Activated T-helper 9 cell treated with anti-CD3 and anti-CD28 coated beads, Interleukin-2, amount 50 U/mL, for 16 hours (primary cell): ENCODE data around the gene PRSS53.
"Not testable (repeated sequence)": the region's sequence is repeated elsewhere in the genome, so short reads cannot be mapped to it uniquely, and the experiment has no call there.

Experiments used
- DNase-seq: peaks from one replicate; pipeline ENCODE4 v3.0.0-alpha.2; 2020; ENCODE audit warnings: low read depth

PRSS53 gene

GRCh38 chr16:31088459-31089183 lies at the start of gene PRSS53:
Gene PRSS53 (minus strand): TSS chr16:31088943. CDS start chr16:31088809, 134 bp downstream.
- DNase-seq, result no peak

- not testable (repeated sequence) for DNase-seq
These were observed 48.2 kb upstream of the PRSS53 start for GRCh38 chr16:31136822-31137499.

- DNase-seq, result no peak
These were observed 47.5 kb upstream of the PRSS53 start for GRCh38 chr16:31136287-31136662.

DNA sequence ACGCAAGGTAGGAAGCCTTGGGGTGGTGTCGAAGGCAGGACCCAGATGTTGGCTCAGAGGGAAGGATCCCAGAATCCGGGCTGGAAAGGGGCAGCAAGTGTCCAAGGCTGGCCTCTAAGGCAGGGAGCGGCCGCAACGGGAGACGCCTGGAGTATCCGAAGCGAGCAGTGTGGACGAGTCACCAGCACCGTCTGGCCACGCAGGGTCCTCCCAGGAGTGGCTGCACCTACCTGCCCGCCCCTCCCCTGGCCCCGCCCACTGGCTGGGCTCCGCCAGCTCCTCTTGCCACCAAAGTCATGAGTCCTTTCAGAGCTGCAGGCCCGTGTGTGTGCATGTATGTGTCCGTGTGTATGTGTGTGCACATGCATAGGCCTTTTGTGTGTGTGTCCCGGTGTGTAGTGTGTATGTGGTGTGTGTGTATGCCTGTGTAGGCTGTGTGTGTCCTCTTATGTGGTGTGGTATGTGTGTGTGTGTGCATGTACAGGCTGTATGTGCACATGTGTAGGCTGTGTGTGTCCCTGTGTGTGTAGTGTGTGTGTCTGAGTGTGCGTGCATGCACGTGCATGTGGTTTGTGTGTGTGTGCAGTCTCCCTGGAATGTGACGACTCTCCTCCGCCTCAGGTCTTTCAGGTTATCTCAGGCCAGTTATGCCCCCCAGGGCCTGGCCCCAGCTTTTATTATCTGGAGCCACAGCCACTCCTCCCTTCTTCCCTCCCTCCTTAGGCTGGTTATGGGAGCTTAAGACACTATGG lies 47.0 kb upstream of the PRSS53 start, which contains the start of gene PRSS8:
Gene PRSS8, minus strand, starts transcription at position 193 of the 752 bp plus-strand sequence. CDS start 229 bp downstream, outside the sequence.
- DNase-seq, result no peak

GRCh38 chr16:31134625-31135534 lies 46.1 kb upstream of the PRSS53 start:
- no peak for DNase-seq

DNA sequence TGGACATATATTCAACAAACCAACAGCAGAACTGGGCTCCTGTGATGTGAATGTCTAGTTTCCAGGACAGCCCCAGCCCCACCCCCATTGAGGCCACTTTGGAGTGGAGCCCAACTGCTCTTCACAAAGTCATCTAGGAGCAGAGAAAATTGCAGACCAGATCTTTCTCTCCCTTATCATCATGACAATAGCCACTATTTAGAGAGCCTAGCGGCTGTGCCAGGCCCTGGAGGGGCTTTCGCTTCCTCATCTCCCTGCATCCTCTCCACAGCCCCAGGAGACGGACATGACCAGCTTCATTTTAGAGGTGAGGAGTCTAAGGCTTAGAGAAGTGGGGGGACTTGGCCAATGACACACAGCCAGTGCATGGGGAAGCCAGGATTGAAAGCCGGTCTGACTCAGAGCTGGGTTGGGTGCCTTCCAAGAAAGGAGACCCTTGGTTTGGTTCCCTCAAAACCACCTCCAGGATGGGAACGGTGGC lies 45.4 kb upstream of the PRSS53 start:
- no peak for DNase-seq

DNA sequence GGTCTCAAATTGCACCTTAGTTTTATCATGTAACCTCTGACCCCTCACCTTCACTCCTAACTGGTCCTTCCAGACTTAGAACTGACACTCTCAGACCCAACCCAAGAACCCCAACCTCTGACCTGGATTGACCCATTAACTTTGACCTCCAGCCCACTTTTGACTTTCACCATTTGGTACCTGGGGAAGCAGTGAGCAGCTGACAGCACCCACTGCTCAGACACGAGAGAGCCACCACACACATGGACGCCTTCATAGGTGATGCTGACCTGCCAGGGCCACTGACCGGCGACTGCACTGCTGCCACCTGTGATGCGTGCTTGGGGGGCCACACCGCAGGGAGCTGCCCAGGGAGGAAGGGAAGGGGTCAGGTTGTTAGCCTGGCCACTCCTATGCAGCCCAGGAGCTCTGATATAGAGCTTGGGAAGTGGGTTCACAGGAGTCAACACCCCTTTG lies 44.3 kb upstream of the PRSS53 start:
- no peak for DNase-seq

DNA sequence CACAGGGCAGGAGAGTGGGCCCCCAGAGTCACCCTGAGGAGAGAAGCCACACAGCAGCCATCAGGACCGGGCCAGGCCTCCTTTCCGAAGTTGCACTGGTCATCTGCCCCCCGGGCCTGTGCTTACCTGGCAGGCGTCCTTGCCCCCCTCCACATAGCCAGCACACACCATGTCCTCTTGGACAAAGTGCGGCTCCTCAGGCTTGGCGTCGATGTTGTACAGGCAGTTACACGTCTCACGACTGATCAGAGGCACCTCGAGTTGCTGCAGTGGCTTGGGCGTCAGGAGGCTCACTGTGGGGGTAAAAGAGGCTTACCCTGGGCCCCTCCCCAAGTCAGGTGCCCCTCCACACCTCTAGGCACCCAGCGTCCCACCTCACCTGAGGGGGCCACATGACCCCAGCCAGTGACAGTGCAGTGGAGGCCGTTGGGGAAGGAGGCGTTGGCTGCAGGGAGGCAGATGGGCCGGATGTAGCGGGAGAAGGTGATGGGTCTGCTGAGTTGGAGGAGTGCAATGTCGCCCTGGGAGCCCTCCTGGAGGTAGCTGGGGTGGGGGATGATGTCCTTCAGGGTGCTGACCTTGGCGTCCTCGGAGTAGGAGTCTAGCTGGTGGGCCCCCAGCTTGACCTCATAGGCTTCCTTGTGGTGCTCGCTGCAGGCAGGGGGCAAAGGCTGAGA lies 43.7 kb upstream of the PRSS53 start:
- DNase-seq, result no peak

DNA sequence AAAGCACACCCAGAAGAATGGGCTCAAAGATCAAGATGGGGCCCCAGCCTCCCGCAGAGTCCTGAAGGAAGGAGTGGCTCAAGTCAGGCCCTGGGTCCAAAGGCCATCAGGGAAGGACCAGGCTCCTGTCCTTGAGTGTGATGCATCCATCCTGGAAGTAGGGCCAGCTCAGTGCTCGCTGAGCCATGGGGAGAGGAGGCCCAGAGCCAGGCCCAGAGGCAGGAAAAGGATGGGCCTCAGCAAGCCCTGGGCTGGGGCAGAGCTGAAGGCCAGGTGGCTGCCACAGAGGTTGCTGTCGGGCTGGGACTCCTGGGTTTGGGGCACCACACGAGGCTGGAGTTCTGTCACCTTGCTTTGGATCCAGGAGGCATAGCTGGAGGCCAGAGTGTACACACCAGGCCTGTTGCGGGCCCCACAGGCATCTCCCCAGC lies 43.1 kb upstream of the PRSS53 start:
- DNase-seq, result no peak

DNA sequence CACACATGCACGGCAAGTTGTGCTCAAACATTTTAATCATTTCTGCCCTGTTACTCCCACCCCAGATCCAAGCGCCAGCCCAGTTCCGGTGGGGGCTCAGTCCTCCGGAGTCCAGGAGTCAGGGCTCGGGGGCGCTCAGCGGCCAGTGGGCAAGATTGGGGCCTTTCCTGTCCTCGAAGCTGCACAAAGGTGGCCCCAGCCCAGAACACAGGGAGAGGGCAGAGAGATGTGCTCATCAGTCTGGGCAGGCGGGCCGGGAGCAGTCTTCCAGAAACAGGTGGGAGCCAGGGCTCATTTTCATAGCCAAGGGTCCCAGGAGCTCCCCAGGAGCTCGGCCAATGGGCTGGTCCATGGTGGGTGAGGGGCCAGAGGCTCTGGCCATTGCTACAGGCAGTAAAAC lies 42.7 kb upstream of the PRSS53 start:
- no peak for DNase-seq

DNA sequence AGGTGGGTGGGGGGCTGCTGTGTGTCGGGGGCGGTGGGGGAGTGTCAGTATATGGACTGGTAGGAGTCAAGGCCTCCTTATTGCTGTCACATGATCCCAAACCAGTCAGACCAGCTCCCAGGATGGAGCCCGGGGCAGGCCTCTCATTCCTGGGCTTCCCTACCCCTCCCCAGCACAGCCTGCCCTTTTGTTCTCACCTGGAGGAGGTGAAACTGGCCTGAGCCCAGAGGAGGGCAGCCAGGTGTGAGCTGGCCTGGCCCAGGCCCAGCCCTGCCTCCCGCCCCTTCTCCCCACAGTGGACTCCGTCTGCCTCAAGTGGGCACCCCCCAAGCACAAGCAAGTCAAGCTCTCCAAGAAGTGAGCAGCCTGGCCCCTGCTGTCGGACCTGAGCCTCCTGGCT lies 42.2 kb upstream of the PRSS53 start:
- DNase-seq, result no peak

GRCh38 chr16:31130336-31130891 lies 41.7 kb upstream of the PRSS53 start:
- no peak for DNase-seq

GRCh38 chr16:31129568-31130335 lies 41.0 kb upstream of the PRSS53 start:
- no peak for DNase-seq

DNA sequence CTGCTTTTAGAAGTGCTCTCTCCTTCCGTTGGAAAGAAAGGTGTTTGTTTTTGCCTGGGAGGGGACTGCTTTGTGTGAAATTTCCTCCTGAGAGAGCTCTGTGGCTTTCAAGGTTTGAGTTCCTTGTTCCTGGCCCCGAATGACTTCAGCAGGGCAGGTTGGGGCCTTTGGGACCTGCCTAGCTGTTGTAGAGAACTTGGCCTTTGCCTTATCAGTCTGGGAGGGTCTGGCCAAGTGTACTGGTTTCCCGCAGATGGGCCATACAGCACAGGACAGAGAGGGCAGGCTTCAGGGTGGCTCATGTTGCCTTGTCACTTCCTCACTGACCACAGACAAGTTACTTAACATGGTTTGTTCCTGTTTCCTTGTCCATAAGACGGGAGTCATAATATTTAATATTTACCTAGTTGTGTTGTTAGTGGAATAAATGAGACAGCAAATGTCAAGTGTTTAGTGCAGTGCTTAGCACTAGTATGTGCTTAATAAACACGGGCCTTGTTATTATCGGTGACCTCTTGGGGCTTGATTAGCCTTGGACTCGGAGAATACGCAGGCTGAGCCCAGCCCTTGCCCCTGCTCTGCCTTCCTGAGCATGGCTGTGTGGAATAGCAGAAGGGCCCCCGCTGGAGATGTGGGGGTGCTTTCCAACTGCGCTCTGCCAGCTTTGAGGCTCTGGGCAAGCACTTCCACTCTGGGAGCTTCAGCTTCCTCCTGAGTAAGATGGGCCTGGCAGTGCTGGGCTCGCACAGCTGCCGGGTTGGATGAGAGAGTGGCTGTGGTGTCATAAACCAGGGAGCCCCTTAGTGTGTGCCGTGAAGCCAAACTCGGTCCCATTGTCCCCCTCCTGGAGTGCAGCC lies 40.2 kb upstream of the PRSS53 start:
- DNase-seq, result no peak

DNA sequence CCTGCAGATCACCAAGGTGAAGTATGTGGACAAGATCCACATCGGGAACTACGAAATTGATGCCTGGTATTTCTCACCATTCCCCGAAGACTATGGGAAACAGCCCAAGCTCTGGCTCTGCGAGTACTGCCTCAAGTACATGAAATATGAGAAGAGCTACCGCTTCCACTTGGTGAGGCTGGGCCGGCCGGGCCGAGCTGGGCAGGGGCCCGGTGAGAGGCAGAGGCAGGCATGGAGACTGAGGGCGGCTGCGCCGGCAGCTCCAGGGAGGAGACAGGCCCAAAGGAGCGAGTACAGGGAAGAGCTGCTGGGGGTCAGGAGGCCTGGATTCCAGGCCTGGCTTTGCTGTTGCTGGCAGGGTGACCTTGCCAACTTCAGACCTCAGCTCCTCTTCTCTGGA lies 38.4 kb upstream of the PRSS53 start:
- no peak for DNase-seq

GRCh38 chr16:31125844-31126243 lies 37.1 kb upstream of the PRSS53 start:
- no peak for DNase-seq

GRCh38 chr16:31120129-31120528 lies 31.4 kb upstream of the PRSS53 start:
- no peak for DNase-seq

- no peak for DNase-seq
These were observed 29.7 kb upstream of the PRSS53 start for GRCh38 chr16:31118223-31119155.
